GM04503 (cell line): ENCODE data around the gene SCT.

Experiments used
- DNase-seq: peaks from one replicate; pipeline ENCODE4 v3.0.0-alpha.2; 2012; ENCODE audit warnings: low read depth

The SCT gene

GRCh38 chr11:621838-622237, 5.1 kb downstream of the SCT start:
- no peak for DNase-seq

GRCh38 chr11:620935-621814, 5.8 kb downstream of the SCT start:
- DNase-seq: no peak

DNA sequence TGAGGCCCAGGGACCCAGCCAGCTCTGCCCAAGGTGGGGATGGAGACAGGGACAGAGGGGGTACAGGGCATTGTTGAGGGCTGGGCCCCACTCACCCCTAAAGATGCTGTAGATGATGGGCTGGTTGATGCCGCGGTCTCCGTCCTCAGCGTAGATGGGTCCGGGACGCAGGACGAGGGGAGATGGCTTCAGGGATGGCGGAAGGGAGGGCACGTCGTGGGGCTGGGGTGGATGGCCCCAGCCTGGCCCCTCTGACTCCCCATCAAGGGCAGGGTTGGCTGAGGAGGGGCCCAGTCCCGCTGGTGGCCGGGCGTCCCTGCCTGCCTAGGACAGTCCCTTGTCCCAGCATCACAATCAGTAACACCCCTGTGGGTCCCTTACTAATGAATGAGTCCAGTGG, 6.8 kb downstream of the SCT start:
- DNase-seq: no peak

GRCh38 chr11:619628-620050, 7.3 kb downstream of the SCT start:
- no peak for DNase-seq

DNA sequence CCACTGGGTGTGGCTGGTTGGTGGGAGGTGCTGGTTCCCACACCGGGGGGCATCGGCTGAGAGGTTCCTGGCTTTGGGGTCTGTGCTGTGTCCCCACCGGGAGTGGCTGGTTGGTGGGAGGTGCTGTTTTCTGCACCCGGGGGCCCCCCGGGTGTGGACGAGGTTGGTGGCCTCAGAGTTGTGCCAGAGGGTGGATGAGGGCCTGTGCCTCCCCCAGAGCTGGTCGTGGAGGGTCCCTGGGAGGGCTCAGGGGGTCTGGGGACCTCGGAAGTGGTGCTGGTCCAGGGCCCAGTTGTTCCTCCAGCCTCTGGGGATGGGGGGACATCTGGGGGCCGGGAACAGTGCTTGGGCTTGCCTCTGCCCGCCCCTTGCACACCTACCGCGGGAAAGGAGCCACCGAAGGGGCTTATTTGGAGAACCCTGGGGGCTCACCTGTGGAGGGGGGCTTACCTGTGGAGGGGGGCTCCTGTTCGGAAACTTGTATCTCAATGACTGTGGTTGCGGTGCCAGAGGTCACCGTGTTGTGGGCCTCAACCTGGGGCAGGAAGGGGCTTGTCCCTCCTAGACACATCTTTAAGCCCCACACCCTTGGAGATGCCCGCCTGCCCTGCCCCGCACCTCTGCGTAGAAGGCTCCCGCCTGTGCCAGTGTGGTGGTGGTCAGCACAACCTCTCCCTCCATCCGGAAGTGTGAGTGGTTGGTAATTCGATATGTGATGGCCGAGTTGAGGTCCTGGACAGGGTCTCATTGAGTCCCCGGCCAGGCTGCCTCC, 7.9 kb downstream of the SCT start:
- no peak for DNase-seq

DNA sequence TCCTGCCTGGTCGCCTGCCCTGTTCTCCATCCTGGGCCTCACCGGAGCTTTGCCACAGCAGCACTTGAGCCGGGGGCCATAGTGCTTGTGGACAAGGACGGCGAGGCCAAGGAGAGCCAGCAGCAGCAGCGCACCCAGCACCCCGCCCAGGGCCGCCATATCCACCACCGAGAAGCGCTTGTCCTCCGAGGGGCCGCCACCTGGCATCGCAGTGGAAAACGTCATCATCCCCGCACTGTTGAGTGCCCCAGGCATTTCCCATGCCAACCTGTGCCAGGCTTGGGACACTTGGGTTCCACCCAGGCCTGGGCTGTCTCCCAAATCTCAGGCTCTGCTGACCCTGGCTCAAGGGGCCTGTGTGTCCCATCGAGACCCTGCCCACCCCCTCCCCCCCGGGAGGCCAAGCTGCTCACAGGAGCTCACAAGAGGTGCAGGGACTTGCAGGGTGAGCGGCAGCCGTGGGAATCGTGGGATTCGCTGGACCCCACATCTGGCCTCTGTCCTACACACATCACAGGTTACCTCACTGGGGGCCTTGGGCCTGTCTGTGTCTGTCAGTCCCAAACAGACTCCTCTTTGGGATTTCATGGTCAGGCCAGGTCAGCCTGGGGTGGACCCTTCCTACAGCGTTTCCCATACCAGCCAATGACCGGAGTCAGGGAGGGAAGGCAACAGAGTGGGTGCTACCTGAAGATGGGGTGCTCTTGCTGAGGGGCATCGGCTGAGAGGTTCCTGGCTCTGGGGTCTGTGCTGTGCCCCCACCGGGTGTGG, 8.9 kb downstream of the SCT start:
- DNase-seq: no peak

DNA sequence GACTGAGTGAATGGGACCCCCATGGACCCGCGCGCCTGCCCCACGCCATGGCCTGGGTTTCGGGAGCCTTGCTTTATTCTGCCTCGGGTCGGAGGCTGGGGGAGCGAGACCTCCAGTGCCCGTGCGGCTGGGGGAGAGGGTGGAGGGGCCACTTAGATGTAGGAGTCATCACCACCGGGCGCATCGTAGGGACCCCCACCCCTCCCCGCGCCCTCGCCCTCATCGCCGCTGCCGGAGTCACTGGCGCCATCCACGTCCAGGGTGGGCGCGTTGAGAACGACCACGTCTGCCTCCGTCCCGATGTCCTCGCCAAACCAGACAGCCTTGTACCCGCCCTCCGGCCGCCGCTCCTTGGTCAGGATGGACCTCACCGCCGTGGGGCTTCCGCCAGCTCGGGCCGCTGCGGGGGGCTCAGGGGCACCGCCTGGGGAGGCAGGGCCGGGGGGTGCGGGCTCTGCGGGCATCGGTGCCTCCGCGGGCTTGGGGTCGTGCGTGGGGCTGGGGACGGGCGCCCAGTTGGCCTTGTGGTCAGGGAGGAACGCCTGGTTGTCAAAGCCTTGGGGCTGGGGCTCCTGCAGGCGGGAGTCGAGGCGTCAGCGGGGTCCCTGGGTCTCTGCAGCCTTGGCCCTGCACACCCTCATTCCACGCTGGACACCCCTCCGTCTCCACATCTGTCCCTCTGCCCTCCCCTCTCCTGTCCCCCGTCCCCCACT, 9.6 kb downstream of the SCT start:
- DNase-seq: no peak

- DNase-seq: no peak
Observed at GRCh38 chr11:616320-617198, 10.4 kb downstream of the SCT start.

GRCh38 chr11:615504-616319, 11.3 kb downstream of the SCT start, which contains the start of gene IRF7:
Gene IRF7, minus strand, starts transcription at chr11:615950. Its CDS starts 586 bp downstream, at chr11:615364.
- peak; percentile 54 for DNase-seq

DNA sequence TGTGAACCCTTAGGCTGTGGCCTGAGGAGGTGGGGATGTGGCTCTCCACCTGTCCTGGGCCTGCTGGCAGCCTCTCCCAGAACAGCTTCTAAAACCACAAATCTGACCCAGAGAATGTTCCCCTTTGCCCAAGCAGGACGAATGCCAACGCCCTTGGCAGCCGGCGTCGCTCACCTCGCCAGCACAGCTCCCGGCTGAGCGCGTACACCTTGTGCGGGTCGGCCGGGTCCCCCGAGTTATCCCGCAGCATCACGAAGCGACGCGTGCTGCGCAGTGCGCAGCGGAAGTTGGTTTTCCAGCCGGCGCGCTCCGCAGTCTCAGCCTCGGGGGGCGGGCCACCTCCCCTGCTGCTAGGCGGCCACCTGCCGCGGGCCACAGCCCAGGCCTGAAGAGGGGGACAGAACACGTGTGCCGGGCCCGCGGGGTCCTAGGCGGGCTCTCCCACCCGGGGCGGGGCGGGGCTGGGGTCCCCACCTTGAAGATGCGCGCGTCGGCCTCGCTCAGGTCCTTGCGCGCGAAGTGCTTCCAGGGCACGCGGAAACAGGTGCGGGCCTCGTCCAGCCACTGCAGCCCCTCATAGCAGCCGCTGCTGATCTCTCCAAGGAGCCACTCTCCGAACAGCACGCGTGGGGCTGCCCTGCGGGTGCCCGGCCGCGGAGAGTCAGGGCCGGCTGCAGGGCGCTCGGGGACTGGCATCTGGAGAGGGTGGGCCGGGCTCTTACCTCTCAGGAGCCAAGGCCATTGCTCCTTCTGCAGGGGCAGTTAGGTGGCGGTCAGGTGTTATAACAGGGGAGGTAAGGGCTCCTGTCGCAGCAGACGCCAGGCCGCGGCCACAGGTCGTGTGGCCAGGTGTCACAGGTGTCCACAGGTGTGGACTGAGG, 12.1 kb downstream of the SCT start:
- no peak for DNase-seq

GRCh38 chr11:614021-614622, 12.9 kb downstream of the SCT start:
- DNase-seq: no peak

DNA sequence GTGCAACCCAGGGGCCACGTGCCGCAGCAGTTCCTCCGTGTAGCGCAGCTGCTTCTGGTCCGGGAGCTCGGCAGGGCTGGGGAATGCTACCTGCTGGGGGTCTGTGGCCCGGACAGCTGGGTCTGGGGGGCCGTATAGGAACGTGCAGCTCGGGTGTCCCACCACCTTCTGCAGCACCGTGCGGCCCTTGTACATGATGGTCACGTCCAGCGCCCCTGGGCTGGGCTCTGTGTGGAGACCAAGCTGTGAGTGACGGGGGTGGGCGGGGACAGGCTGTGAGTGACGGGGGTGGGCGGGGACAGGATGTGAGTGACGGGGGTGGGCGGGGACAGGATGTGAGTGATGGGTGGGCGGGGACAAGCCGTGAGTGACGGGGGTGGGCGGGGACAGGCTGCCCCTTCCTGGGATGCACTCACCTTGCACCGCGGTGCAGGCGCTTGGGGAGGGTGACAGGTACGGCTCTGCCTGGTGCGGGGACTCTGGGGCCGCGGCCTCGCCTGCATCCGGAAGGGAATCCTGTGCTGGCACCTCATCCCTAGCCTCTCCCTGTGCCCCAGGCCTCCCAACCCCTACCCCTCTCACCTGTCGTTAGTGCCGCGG, 13.5 kb downstream of the SCT start:
- no peak for DNase-seq

DNA sequence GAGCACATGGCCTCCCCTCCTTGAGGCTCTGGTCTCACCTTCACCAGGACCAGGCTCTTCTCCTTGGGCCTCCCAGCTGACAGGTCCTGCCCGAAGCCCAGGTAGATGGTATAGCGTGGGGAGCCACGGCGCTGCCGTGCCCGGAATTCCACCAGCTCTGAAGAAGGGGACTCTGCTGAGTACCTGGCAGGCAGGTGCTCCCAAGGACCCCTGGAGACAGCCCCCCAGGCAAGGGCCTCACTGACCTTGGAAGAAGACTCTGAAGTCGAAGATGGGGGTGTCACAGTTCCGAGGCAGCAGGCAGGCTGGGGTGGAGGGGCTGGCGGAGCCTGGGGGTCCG, 14.1 kb downstream of the SCT start:
- no peak for DNase-seq

DNA sequence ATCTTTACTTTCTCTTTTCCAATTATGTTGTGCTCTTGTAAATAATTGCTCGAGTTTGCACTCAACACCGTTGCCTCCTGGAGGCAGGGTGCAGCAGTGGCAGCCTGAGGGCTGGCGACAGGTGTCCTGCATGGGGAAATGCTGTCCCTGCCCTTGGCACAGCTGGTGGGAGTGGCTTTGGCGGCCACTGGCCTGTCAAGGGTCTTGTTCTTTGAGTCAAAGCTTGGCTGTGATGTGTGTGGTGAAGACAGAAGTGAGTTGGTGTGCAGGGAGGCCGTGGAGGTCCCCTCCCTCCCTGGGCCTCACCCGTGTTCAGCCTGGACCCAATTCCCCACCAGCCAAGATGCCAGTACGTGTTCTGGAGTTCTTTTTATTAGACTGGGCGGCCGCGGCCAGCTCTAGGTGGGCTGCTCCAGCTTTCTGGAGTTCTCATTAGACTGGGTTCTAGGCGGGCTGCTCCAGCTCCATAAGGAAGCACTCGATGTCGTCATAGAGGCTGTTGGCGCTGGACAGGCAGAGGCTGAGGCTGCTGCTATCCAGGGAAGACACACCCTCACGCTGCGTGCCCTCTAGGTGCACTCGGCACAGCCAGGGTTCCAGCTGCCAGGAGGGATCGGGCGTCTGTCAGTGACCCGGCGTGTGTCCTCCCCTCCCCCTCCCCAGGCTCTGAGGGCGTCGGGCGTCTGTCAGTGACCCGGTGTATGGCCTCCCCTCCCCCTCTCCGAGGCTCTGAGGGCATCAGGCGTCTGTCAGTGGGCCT, 14.6 kb downstream of the SCT start:
- DNase-seq: no peak

DNA sequence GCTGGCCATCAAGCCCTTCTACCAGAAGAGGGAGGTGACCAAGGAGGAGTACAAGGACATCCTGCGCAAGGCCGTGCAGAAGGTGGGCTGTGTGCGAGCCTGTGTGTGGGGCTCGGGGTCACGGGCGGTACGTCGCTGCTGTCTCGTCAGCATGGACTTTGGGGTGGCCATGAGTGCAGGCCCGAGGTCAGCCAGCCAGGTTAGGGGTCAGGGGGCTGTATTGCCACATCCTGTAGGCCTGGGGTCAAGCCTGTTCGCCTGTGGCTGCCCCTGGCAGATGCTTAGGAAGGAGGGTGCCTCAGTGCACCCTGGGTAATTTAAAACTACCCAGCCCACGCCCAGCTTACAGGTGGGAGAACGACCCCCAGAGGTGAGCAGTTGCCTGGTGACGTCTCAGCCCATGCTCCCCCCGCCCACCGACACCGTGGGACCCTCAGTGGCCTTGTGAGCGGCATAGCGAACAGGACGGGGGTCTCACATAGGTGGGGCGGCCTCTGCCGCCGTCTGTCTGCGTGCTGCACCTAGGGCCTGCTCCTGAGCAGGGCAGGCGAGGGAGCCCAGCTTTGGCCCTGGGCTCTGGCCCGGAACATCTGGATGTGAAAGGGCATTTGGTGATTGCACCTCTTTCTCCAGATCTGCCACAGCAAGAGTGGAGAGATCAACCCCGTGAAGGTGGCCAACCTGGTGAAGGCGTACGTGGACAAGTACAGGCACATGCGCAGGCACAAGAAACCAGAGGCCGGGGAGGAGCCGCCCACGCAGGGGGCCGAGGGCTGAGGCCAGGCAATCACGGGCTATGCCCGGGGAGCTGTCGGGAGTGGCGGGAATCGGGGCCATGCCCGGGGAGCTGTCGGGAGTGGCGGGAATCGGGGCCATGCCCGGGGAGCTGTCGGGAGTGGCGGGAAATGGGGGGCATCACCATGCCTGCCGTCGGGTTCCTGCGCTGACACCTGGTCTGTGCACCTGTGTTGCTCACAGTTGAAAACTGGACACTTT, 15.7 kb downstream of the SCT start:
- no peak for DNase-seq

GRCh38 chr11:610146-610801, 16.7 kb downstream of the SCT start:
- DNase-seq: no peak
